Endothelial cell of umbilical vein (primary cell): ENCODE data around the gene MAPRE2. TPM values are rescaled to one million over a fixed set of nuclear protein-coding genes. Genes with fewer than 3 reads are reported as not detected.

Experiments
- BruUV-seq: library from RNA; stranded (reverse); fragments of 400-500 nt; replicated peaks from 2 replicates; lab custom pipeline; 2021; lab: Mats Ljungman, UMichigan
- CTCF ChIA-PET: fragments of 300-600, 350-600 bp; sonication (Branson Sonifier 250); formaldehyde crosslinking; loops from one replicate; lab custom pipeline; 2021; ENCODE audit warnings: antibody characterized with exemption, inconsistent platforms; lab: Charles Lee
- POLR2A ChIA-PET: fragments of 300-600, 350-600 bp; sonication (Branson Sonifier 250); formaldehyde crosslinking; loops from one replicate; lab custom pipeline; 2021; ENCODE audit warnings: antibody characterized with exemption, inconsistent platforms; lab: Charles Lee
- DNase-seq: peaks from one replicate; pipeline ENCODE4 v3.0.0-alpha.2; 2011; ENCODE audit warnings: low read depth, low spot score
- FAIRE-seq: peaks from 2 replicates; lab custom pipeline; 2011; peaks lifted over from hg19 to GRCh38; lab: Jason Lieb, UNC
- H2AFZ ChIP-seq: 2 replicates; pipeline ENCODE4 v1.6.0; 2012; ENCODE audit warnings: low read depth, low read length, control low read depth, inconsistent platforms
- H3K27ac ChIP-seq: 2 replicates; pipeline ENCODE4 v1.5.1; 2011; ENCODE audit warnings: low read depth, mild to moderate bottlenecking, control low read depth, low read length, moderate library complexity; ENCODE audit not compliant: insufficient read depth
- H3K27me3 ChIP-seq, 2 experiments: 2 replicates each; pipeline versions ENCODE4 v1.6.0 to v1.6.1; 2011; ENCODE audit warnings: low read length in 2 of 2, mixed read lengths in 1 of 2; ENCODE audit not compliant: control insufficient read depth in 2 of 2, insufficient read depth in 2 of 2
- H3K36me3 ChIP-seq, 2 experiments: 2 replicates in 1 of 2; 3 replicates in 1 of 2; pipeline ENCODE4 v1.5.1; 2011; ENCODE audit warnings: low read length in 2 of 2, mild to moderate bottlenecking in 1 of 2, moderate library complexity in 1 of 2; ENCODE audit not compliant: control insufficient read depth in 2 of 2, insufficient read depth in 2 of 2; ENCODE audit errors: extremely low read depth in 1 of 2
- H3K4me1 ChIP-seq: 3 replicates; pipeline ENCODE4 v1.5.1; 2011; ENCODE audit warnings: mild to moderate bottlenecking, low read length; ENCODE audit not compliant: control insufficient read depth, insufficient read depth; ENCODE audit errors: extremely low read depth
- H3K4me2 ChIP-seq: 2 replicates; pipeline ENCODE4 v1.6.1; 2011; ENCODE audit warnings: low read length, control low read depth, mixed read lengths; ENCODE audit not compliant: insufficient read depth
- H3K4me3 ChIP-seq, 3 experiments: fragments of 200-600 bp in 1 of 3; sonication (generic), shearing (Covaris generic) in 1 of 3; replicated peaks in 1 of 3; 2 replicates each; pipeline ENCODE4 v1.5.1; 2011 to 2016; ENCODE audit warnings: control low read depth in 3 of 3, low read length in 3 of 3, mild to moderate bottlenecking in 2 of 3, inconsistent platforms in 1 of 3, low read depth in 1 of 3, moderate library complexity in 1 of 3; ENCODE audit not compliant: insufficient read depth in 1 of 3
- H3K79me2 ChIP-seq: 2 replicates; pipeline ENCODE4 v1.6.0; 2012; ENCODE audit warnings: low read length, inconsistent platforms; ENCODE audit not compliant: control insufficient read depth, insufficient read depth
- H3K9ac ChIP-seq: replicated peaks from 2 replicates; pipeline ENCODE3; 2011; ENCODE audit warnings: low read length, control low read depth; ENCODE audit not compliant: insufficient read depth; ENCODE audit errors: extremely low read depth
- H3K9me1 ChIP-seq: replicated peaks from 3 replicates; pipeline ENCODE4 v1.6.0; 2011; ENCODE audit warnings: mild to moderate bottlenecking, low read length; ENCODE audit not compliant: control insufficient read depth, insufficient read depth; ENCODE audit errors: extremely low read depth
- H3K9me3 ChIP-seq: replicated peaks from 2 replicates; pipeline ENCODE4 v1.5.1; 2012; ENCODE audit warnings: low read length, inconsistent platforms; ENCODE audit not compliant: control insufficient read depth, insufficient read depth
- H4K20me1 ChIP-seq: replicated peaks from 2 replicates; pipeline ENCODE3; 2011; ENCODE audit warnings: mild to moderate bottlenecking, low read length; ENCODE audit not compliant: control insufficient read depth, insufficient read depth; ENCODE audit errors: extremely low read depth
- EZH2 ChIP-seq: IDR thresholded peaks from 2 replicates; pipeline ENCODE4 v1.6.1; 2012; ENCODE audit warnings: borderline replicate concordance, low read depth, mild to moderate bottlenecking, moderate library complexity, low read length, inconsistent platforms; ENCODE audit not compliant: severe bottlenecking
- FOS ChIP-seq: IDR thresholded peaks from 2 replicates; pipeline ENCODE4 v1.6.1; 2011; ENCODE audit warnings: mild to moderate bottlenecking, low read length, moderate library complexity, borderline replicate concordance; ENCODE audit not compliant: insufficient read depth
- GATA2 ChIP-seq: IDR thresholded peaks from 2 replicates; pipeline ENCODE4 v1.7.0; 2011; ENCODE audit warnings: low read depth, mild to moderate bottlenecking, moderate library complexity, mixed read lengths, low read length; ENCODE audit not compliant: insufficient read length, insufficient read depth
- JUN ChIP-seq: IDR thresholded peaks from 2 replicates; pipeline ENCODE4 v1.6.1; 2011; ENCODE audit warnings: borderline replicate concordance, low read depth; ENCODE audit not compliant: insufficient read length, insufficient read depth
- MYC ChIP-seq: IDR thresholded peaks from one replicate; pipeline ENCODE4 v1.6.1; 2011; ENCODE audit warnings: mild to moderate bottlenecking, low read depth, low read length
- POLR2A ChIP-seq: IDR thresholded peaks from 2 replicates; pipeline ENCODE4 v1.6.1; 2012; ENCODE audit warnings: low read depth, mild to moderate bottlenecking, control low read depth, low read length
- POLR2AphosphoS5 ChIP-seq: IDR thresholded peaks from 2 replicates; pipeline ENCODE4 v1.6.1; 2012; ENCODE audit warnings: low read depth, mild to moderate bottlenecking, control low read depth, low read length, moderate library complexity; ENCODE audit not compliant: insufficient read depth
- dilution Hi-C: fragments of 300-500 bp; cut with MboI; formaldehyde crosslinking; loops from one replicate; pipeline ENCODE4 v1.15.0; 2019; ENCODE audit warnings: low sequenced_read_pairs; ENCODE audit not compliant: extremely low pct_ligation_motif_present
- intact Hi-C: fragments of 100-400 bp; cut with micrococcal nuclease; formaldehyde crosslinking; loops from one replicate; pipeline ENCODE4 v1.10.0; 2022
- polyA plus RNA-seq, 4 experiments: library from polyadenylated mRNA; depleted of rRNA in 3 of 4; stranded (reverse) in 3 of 4; unstranded in 1 of 4; fragments of >200 nt; gene quantifications; 2 replicates each; pipeline versions ENCODE4 v1.2.1 to v1.2.3, GENCODE V29; 2011 to 2012; ENCODE audit warnings: missing spikeins in 1 of 4
- total RNA-seq: library from RNA; stranded (reverse); gene quantifications from 2 replicates; pipeline ENCODE4 v1.2.3, GENCODE V29; 2021
- TF ChIP-seq, protein P1 (sequence below), 2 donors: IDR thresholded peaks; 1 replicate in 1 of 2; 2 replicates in 1 of 2; pipeline ENCODE4 v1.5.1; 2011; ENCODE audit warnings: low read length in 2 of 2, mild to moderate bottlenecking in 2 of 2, moderate library complexity in 2 of 2, control low read depth in 1 of 2, inconsistent platforms in 1 of 2, low read depth in 1 of 2; ENCODE audit not compliant: insufficient read depth in 1 of 2; ENCODE audit errors: extremely low read depth in 1 of 2
- TF ChIP-seq, protein P2 (sequence below): IDR thresholded peaks from 2 replicates; pipeline ENCODE4 v1.6.1; 2011; ENCODE audit not compliant: insufficient read depth, insufficient read length

The MAPRE2 gene
- total and polyA plus RNA-seq, 2 donors (not counting 3 experiments of a cell fraction or from before 2014, with no cell fraction given) = 117 to 148 TPM

- intact Hi-C loops (no loop called here), dilution Hi-C loops (no loop called here)
- Histone ChIP-seq H2AFZ (no peak overlapping the region), H3K4me2 (no peak overlapping the region), H3K9me1 (no peaks in the 10 kb centered on the region), H3K4me3 (no peak overlapping the region), H3K36me3 (no peaks in the 10 kb centered on the region), H3K4me1 (no peaks in the 10 kb centered on the region), H3K27me3 (no peaks in the 10 kb centered on the region), H4K20me1 (peaks cover 8% of the 10 kb centered on the region), H3K9me3 (no peaks in the 10 kb centered on the region), H3K9ac (no peak overlapping the region), H3K79me2 (peaks cover 76% of the 10 kb centered on the region), H3K27ac (no peak overlapping the region)
- no peak for DNase-seq
- no TSS peak for BruUV-seq
- no peak for FAIRE-seq
- TF ChIP-seq MYC = no peak
- no peak for TF ChIP-seq FOS
- TF ChIP-seq EZH2 = no peak
- no peak for TF ChIP-seq JUN
- TF ChIP-seq POLR2A = no peak
- TF ChIP-seq, protein P1, sequence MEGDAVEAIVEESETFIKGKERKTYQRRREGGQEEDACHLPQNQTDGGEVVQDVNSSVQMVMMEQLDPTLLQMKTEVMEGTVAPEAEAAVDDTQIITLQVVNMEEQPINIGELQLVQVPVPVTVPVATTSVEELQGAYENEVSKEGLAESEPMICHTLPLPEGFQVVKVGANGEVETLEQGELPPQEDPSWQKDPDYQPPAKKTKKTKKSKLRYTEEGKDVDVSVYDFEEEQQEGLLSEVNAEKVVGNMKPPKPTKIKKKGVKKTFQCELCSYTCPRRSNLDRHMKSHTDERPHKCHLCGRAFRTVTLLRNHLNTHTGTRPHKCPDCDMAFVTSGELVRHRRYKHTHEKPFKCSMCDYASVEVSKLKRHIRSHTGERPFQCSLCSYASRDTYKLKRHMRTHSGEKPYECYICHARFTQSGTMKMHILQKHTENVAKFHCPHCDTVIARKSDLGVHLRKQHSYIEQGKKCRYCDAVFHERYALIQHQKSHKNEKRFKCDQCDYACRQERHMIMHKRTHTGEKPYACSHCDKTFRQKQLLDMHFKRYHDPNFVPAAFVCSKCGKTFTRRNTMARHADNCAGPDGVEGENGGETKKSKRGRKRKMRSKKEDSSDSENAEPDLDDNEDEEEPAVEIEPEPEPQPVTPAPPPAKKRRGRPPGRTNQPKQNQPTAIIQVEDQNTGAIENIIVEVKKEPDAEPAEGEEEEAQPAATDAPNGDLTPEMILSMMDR (IDR thresholded peaks at IDR 0.05; ENCODE audit: extremely low read depth in 1 of 2, insufficient read depth in 1 of 2, low read depth in 1 of 2, low read length in 2 of 2) = no peak
- TF ChIP-seq GATA2 = no peak
- TF ChIP-seq, protein P2, sequence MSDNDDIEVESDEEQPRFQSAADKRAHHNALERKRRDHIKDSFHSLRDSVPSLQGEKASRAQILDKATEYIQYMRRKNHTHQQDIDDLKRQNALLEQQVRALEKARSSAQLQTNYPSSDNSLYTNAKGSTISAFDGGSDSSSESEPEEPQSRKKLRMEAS = no peak
- TF ChIP-seq POLR2AphosphoS5 = no peak
- ChIA-PET POLR2A (interaction anchor here (0.5 kb wide), 1 partner anchor 19 kb away, joined by 3 read pairs; no protein-coding TSS in a partner anchor), CTCF (interaction anchor here (0.7 to 1.4 kb wide), 4 partner anchors 12 to 79 kb away, joined by 3 to 5 read pairs (median 4); no protein-coding TSS in a partner anchor)
Measured at GRCh38 chr18:35063875-35064690, 22.9 kb downstream of the MAPRE2 start.
